ENCODE data around the gene ITSN1. TPM values are rescaled to one million over a fixed set of nuclear protein-coding genes. Genes with fewer than 3 reads are reported as not detected.
"Not testable (repeated sequence)": the region's sequence is repeated elsewhere in the genome, so short reads cannot be mapped to it uniquely, and the experiment has no call there.

Gene ITSN1
- 1 to 10 TPM; 2.2 to 2.6 TPM for total RNA-seq

DNA sequence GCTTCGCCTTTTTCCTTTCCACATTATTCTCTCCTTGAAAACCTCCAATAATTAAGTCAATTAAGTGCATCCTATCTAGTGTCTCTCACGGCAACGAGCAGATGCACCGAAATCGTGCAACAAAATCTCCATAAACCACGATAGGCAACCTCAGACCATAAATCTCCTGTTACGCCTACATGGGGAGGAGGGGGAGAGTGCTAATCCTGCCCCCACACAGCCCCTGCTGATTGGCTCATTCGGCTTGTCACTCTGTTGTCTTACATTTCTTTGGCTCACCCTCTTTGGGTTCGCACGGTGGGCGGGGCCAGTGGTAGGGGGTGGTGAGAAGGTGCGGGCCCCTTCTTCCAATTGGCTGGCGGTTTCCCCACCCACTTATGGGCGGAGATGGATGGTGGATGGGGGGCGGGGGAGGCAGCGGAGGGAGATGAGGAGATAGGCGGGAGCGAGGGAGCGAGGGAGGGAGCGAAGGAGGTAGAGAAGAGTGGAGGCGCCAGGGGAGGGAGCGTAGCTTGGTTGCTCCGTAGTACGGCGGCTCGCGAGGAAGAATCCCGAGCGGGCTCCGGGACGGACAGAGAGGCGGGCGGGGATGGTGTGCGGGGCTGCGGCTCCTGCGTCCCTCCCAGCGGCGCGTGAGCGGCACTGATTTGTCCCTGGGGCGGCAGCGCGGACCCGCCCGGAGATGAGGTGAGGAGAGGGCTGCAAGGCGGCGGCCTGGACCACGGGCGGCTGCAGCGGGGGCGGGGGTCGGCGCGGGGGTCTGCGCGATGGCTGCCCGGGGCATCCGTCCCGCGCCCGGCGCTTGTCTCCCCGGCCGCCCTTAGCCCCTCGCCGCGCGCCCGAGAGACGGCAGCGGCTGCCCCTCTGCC, at the start of gene ITSN1:
TSS of gene ITSN1 (plus strand) at position 475 of the 869 bp plus-strand sequence. CDS start 76,328 bp downstream, outside the sequence.
- Mint-ChIP-seq H3K36me3 (ENCODE audit: low read depth) (peaks cover 2% of the 10 kb centered on the region), H3K9me3 (no peaks in the 10 kb centered on the region), H3K27ac (peak within 1 kb of the TSS; percentile 94), H3K4me1 (ENCODE audit: low read depth) (peaks cover 15% of the 10 kb centered on the region), H3K4me3 (peak within 1 kb of the TSS; percentile 91), H3K27me3 (ENCODE audit: low read depth) (peaks cover 17% of the 10 kb centered on the region)
- CTCF ChIA-PET = no interaction called here
- peak; percentile 100 for DNase-seq
- intact Hi-C loops (cut with micrococcal nuclease) = loop anchor here (1.0 to 10.0 kb wide), 8 partner anchors 252 to 915 kb away; partner anchors contain the start of genes ATP5PO, IFNAR1 and SYNJ1

DNA sequence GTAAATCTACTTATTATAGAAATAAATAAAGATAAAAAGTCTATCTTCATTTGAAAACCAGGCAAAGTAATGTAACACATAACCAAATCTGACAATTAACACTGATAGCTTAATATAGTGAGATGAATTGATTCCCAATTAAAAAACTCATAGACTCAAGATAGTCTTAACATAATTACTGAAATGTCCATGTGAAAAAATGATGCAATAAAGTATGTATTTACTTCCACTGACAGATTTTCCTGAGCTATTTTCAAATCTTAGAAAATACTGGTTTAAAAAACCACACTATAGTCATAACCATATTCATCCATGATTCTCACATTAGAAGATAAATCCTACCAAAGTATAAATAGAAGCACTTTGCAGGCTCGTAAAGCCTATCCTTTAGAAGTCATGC, 44.2 kb upstream of the ITSN1 start:
- H3K36me3 Mint-ChIP-seq (ENCODE audit: low read depth) = peaks cover 11% of the 10 kb centered on the region
- H3K4me1 Mint-ChIP-seq (ENCODE audit: low read depth) = no peaks in the 10 kb centered on the region
- intact Hi-C loops (cut with micrococcal nuclease) = no loop called here
- no peaks in the 10 kb centered on the region for H3K9me3 Mint-ChIP-seq
- DNase-seq = no peak
- no peak overlapping the region for H3K4me3 Mint-ChIP-seq
- CTCF ChIA-PET = interaction anchor here (0.7 kb wide), 1 partner anchor 501 kb away, joined by 3 read pairs; no protein-coding TSS in a partner anchor
- no peaks in the 10 kb centered on the region for H3K27me3 Mint-ChIP-seq (ENCODE audit: low read depth)
- no peak overlapping the region for H3K27ac Mint-ChIP-seq

DNA sequence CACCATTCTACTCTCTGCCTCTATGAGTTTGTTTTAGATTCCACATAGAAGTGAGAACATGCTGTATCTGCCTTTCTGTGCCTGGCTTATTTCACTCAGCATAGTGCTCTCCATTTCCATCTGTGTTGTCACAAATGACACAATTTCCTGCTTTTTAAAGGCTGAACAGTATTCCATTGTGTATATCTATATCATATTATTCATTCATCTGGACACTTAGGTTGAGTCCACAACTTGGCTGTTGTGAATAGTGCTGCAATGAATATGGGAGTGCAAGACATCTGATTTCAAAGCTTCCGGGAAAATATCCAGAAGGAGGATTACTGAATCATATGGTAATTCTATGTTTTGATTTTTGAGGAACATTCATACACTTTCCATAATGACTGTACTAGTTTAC, 33.7 kb upstream of the ITSN1 start:
- H3K27ac Mint-ChIP-seq = peak overlapping the region; percentile 1
- H3K9me3 Mint-ChIP-seq = no peaks in the 10 kb centered on the region
- intact Hi-C loops (cut with micrococcal nuclease) = loop anchor here (5.0 kb wide), 2 partner anchors 226 to 316 kb away; no protein-coding TSS in a partner anchor
- DNase-seq = no peak
- no peaks in the 10 kb centered on the region for H3K36me3 Mint-ChIP-seq (ENCODE audit: low read depth)
- no peaks in the 10 kb centered on the region for H3K4me1 Mint-ChIP-seq (ENCODE audit: low read depth)
- H3K4me3 Mint-ChIP-seq = no peak overlapping the region
- CTCF ChIA-PET = interaction anchor here (0.8 to 1.0 kb wide), 3 partner anchors 53 to 247 kb away, joined by 3 to 5 read pairs (median 3); no protein-coding TSS in a partner anchor
- no peaks in the 10 kb centered on the region for H3K27me3 Mint-ChIP-seq (ENCODE audit: low read depth)

DNA sequence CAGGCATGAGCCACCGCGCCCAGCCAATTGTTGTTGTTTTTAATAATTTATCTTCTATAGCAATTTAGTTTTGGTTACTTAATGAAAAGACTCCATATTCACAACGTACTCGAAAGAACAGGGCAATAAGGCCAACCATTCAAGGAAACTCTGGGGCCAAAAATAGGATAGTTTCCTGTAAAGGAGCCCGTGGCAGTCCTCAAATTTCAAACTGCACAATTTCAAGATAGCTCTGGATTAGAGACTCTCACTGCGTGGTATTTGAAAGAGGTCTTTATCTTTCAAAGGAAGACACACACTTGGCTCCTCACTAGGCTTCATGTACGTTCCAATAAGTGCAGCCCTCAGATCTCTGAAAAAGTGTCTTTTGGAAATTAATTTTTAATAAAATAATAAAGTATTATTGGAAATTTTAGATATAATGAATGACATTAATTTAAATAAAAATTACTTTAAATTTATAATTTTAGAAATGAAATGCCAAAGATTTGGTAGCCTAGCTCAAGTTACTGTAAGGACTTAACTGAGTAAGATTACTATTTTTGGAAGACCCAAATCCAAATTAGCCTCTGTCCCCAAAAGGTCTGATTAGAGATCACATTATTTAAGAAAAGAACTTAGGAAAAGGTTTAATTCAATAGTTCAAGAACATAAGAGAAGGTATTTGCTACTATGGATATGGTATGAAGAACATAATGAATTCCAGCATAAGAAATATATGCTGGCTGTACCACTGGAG, 31.1 kb upstream of the ITSN1 start:
- intact Hi-C loops (cut with micrococcal nuclease) = no loop called here
- Mint-ChIP-seq H3K4me3 (no peak overlapping the region), H3K4me1 (ENCODE audit: low read depth) (no peaks in the 10 kb centered on the region), H3K27me3 (ENCODE audit: low read depth) (no peaks in the 10 kb centered on the region), H3K36me3 (ENCODE audit: low read depth) (no peaks in the 10 kb centered on the region), H3K9me3 (no peaks in the 10 kb centered on the region), H3K27ac (no peak overlapping the region)
- CTCF ChIA-PET = interaction anchor here (0.5 to 0.6 kb wide), 2 partner anchors 13 to 85 kb away, joined by 3 read pairs; no protein-coding TSS in a partner anchor
- no peak for DNase-seq

DNA sequence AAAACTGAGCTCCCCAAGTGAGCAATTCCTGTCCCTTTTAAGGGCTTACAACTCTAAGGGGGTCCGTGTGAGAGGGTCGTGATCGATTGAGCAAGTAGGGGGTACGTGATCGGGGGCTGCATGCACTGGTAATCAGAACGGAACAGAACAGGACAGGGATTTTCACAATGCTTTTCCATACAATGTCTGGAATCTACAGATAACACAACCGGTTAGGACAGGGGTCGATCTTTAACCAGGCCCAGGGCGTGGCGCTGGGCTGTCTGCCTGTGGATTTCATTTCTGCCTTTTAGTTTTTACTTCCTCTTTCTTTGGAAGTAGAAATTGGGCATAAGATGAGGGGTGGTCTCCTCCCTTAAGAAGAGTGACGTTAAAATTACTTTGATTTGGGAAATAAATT, 24.7 kb upstream of the ITSN1 start:
- H3K9me3 Mint-ChIP-seq; H3K27me3 Mint-ChIP-seq (ENCODE audit: low read depth); H3K4me3 Mint-ChIP-seq; H3K27ac Mint-ChIP-seq; H3K4me1 Mint-ChIP-seq (ENCODE audit: low read depth); intact Hi-C loops (cut with micrococcal nuclease); H3K36me3 Mint-ChIP-seq (ENCODE audit: low read depth); DNase-seq: not testable (repeated sequence)
- CTCF ChIA-PET = interaction anchor here (1.1 kb wide), 1 partner anchor 11 kb away, joined by 3 read pairs; no protein-coding TSS in a partner anchor

DNA sequence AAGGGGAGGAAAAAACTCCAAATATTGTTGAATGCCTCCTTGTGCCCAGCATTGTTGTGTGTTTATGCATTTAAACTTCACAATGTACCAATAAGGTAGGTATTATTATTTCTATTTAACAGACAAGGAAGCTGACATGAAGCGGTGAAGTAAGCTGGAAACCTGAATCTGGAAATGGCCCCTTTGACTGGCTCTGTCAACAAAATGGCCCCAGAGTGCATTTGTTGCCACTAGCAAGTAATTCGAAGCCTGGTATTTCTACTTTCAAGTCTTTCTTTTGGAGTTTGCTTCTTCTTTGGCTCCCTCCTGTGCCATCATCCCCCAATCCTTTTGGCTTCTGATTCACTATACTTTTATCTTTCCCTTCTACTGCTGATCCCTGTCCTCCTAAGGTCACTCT, 23.9 kb upstream of the ITSN1 start:
- intact Hi-C loops (cut with micrococcal nuclease) = no loop called here
- H3K27me3 Mint-ChIP-seq (ENCODE audit: low read depth) = no peaks in the 10 kb centered on the region
- H3K9me3 Mint-ChIP-seq = no peaks in the 10 kb centered on the region
- no peaks in the 10 kb centered on the region for H3K4me1 Mint-ChIP-seq (ENCODE audit: low read depth)
- no peak for DNase-seq
- H3K4me3 Mint-ChIP-seq = no peak overlapping the region
- CTCF ChIA-PET = interaction anchor here (1.1 kb wide), 1 partner anchor 11 kb away, joined by 3 read pairs; no protein-coding TSS in a partner anchor
- H3K27ac Mint-ChIP-seq = no peak overlapping the region
- H3K36me3 Mint-ChIP-seq (ENCODE audit: low read depth) = peaks cover 7% of the 10 kb centered on the region

DNA sequence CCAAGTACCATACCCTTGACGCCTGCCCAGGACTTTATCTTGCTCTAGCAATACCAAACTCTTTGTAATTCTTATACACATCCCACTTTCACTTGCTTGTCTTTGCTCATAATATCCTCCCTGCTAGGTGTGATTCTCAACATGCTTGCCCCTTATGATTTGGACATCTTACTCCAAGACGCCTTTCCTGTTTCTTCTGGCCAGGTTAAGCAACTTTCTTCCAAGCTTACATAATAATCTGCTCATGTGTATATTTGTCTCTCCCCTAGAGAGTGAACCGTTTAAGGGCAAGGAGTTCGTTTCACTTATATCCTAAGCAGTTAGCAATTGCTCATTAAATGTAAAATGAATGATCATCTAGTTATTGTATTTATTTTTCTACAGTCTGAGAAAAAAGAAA, 22.6 kb upstream of the ITSN1 start:
- CTCF ChIA-PET = interaction anchor here (0.6 to 1.0 kb wide), 2 partner anchors 14 to 283 kb away, joined by 3 to 4 read pairs; no protein-coding TSS in a partner anchor
- no peaks in the 10 kb centered on the region for H3K4me1 Mint-ChIP-seq (ENCODE audit: low read depth)
- H3K27ac Mint-ChIP-seq = no peak overlapping the region

DNA sequence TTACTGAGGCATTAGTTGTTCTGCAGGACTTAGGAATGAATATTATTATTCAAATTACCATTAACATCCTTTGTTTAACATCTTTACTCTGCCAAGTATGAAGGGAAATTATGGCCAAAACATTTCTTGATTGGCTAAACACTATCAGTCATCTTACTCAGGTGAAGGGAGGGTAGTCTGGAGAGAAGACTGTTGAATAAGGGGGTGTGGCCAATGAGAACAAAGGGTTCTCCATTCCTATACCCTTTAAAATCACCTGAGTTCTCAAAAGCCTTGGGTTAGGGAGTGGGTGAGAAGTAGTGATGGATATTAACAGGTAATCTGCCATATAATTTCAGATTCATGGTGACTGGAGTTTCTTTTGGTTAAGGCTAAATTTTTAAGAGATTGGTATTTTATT, 20.0 kb upstream of the ITSN1 start:
- intact Hi-C loops (cut with micrococcal nuclease) = no loop called here
- Mint-ChIP-seq H3K36me3 (ENCODE audit: low read depth) (peaks cover 8% of the 10 kb centered on the region), H3K27ac (no peak overlapping the region), H3K9me3 (no peaks in the 10 kb centered on the region), H3K27me3 (ENCODE audit: low read depth) (no peaks in the 10 kb centered on the region), H3K4me1 (ENCODE audit: low read depth) (no peaks in the 10 kb centered on the region), H3K4me3 (no peak overlapping the region)
- CTCF ChIA-PET = no interaction called here
- DNase-seq = no peak

More for the DNA sequence above, 22.6 kb upstream of the ITSN1 start:
- DNase-seq = no peak
- intact Hi-C loops (cut with micrococcal nuclease) = no loop called here
- no peaks in the 10 kb centered on the region for H3K9me3 Mint-ChIP-seq
- H3K36me3 Mint-ChIP-seq (ENCODE audit: low read depth) = peaks cover 10% of the 10 kb centered on the region
- no peaks in the 10 kb centered on the region for H3K27me3 Mint-ChIP-seq (ENCODE audit: low read depth)
- H3K4me3 Mint-ChIP-seq = no peak overlapping the region

DNA sequence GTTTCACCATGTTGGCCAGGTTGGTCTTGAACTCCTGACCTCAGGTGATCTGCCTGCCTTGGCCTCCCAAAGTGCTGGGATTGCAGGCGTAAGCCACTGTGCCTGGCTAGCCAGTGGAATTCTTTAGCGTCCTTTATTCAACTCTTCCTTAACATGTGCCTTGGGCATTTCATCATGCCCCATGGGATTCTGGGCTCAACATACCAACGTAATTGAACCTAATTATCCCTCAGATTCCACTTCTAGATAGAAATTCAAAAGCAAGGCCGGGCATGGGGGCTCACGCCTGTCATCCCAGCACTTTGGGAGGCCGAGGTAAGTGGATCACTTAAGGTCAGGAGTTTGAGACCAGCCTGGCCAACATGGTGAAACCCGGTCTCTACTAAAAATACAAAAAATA, 16.1 kb upstream of the ITSN1 start:
- H3K36me3 Mint-ChIP-seq (ENCODE audit: low read depth); DNase-seq; H3K9me3 Mint-ChIP-seq; H3K27ac Mint-ChIP-seq; H3K27me3 Mint-ChIP-seq (ENCODE audit: low read depth); H3K4me1 Mint-ChIP-seq (ENCODE audit: low read depth); intact Hi-C loops (cut with micrococcal nuclease); H3K4me3 Mint-ChIP-seq: not testable (repeated sequence)
- CTCF ChIA-PET = interaction anchor here (1.5 kb wide), 1 partner anchor 20 kb away, joined by 8 read pairs; no protein-coding TSS in a partner anchor

DNA sequence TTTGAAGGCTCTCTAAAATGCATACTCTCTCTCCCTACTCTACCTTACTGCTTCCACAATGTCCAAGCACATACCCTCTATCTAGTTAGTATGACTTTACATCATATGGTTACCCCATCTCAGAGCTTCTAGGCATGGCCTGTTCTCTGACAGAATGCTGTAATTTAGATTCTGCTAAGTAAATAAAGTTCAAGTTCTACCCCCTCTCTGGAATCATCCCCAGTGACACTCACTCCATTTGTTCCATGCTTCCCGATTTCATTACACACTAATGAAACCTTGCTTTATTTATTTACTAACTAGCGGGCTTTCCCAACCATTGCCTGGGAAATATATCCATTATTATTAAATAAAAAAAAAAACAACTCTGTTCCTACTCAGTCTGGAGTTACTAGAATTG, 8.0 kb upstream of the ITSN1 start:
- H3K36me3 Mint-ChIP-seq (ENCODE audit: low read depth) = peaks cover 9% of the 10 kb centered on the region
- H3K27me3 Mint-ChIP-seq (ENCODE audit: low read depth) = no peaks in the 10 kb centered on the region
- no peak overlapping the region for H3K4me3 Mint-ChIP-seq
- no peak overlapping the region for H3K27ac Mint-ChIP-seq
- intact Hi-C loops (cut with micrococcal nuclease) = no loop called here
- no peak for DNase-seq
- peaks cover 10% of the 10 kb centered on the region for H3K4me1 Mint-ChIP-seq (ENCODE audit: low read depth)
- CTCF ChIA-PET = no interaction called here
- no peaks in the 10 kb centered on the region for H3K9me3 Mint-ChIP-seq

DNA sequence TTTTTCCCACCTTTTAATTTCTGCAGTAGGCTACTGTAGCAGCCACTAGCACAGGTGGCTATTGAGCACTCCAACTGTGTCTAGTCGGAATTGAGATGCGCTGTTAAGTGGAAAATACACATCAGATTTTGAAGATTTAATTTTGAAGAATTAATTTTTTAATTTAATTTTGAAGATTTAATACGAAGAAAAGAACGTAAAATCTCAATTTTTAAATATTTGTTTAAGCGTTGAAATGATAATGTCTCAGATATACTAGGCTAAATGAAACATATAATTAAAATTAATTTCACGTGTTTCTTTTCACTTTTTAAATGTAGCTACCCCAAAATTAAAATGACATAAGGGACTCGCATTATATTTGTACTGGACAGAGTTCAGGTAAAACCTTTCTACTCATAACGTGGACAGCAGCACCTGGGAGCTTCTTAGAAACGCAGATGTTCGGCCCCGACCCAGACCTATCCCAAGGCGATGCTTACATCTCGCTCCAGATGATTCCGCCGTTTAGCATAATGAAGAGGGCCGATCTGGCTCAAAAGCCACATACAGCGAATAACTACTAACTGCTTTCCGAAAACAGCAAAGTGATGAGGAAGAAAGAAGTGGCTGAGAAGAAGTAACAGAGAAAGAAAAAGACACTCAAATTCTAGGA, 1.5 kb upstream of the ITSN1 start:
- DNase-seq = peak; percentile 24
- Mint-ChIP-seq H3K4me3 (peak overlapping the region; percentile 91), H3K9me3 (no peaks in the 10 kb centered on the region), H3K27me3 (ENCODE audit: low read depth) (peaks cover 17% of the 10 kb centered on the region), H3K36me3 (ENCODE audit: low read depth) (peaks cover 4% of the 10 kb centered on the region), H3K27ac (peak overlapping the region; percentile 94), H3K4me1 (ENCODE audit: low read depth) (peaks cover 21% of the 10 kb centered on the region)
- CTCF ChIA-PET = no interaction called here
- intact Hi-C loops (cut with micrococcal nuclease) = loop anchor here (1.0 to 10.0 kb wide), 9 partner anchors 53 to 974 kb away; partner anchors contain the start of genes DNAJC28, DONSON, GART and RCAN1

All from activated naive CD4-positive, alpha-beta T cell treated with anti-CD3 and anti-CD28 coated beads for 36 hours (primary cell).